ENCODE data around the gene JMJD1C. TPM values are rescaled to one million over a fixed set of nuclear protein-coding genes. Genes with fewer than 3 reads are reported as not detected.

JMJD1C gene
- total RNA-seq, 2 experiments from 2014 or later: 99.2 to 118 TPM

DNA sequence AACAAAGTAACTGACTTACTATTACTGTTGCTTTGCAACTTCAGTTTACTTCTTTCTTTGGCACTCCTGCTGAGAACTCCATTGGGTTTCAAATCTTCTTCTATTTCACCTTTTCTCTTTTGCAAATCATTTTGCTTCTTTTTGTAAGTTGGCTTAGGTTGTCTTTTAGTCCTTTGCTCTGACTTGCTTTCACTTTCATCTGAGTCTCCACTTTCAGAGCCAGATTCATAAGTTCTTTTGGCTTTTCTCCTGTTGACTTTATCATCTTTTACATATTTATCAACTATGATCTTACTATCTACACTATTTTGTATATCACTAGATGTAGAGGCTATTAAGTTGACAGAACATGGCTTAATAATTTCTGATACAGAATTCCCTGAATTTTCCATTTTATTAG, 259.2 kb downstream of the JMJD1C start:
- Histone ChIP-seq H3K79me2 (ENCODE audit: insufficient read depth, low read depth, low read length) (peaks cover 71% of the 10 kb centered on the region; the same call in 1 of the 2 replicates), H3K4me3 (ENCODE audit: low read depth, low read length, poor library complexity, severe bottlenecking) (no peak overlapping the region), H3K36me3 (ENCODE audit: insufficient read depth, low read length) (peaks cover 93% of the 10 kb centered on the region), H3K9me3 (ENCODE audit: low read length) (no peaks in the 10 kb centered on the region), H3K4me1 (ENCODE audit: insufficient read depth, low read length, poor library complexity, severe bottlenecking) (peaks cover 10% of the 10 kb centered on the region), H4K20me1 (ENCODE audit: insufficient read depth, low read length) (peaks cover 15% of the 10 kb centered on the region; the same call in 1 of the 2 replicates), H3K4me2 (ENCODE audit: low read length) (no peak overlapping the region), H3K9me2 (ENCODE audit: insufficient read depth, low read length) (no peaks in the 10 kb centered on the region), H2AFZ (ENCODE audit: low read length) (no peak overlapping the region), H3K27ac (ENCODE audit: low read depth, low read length, poor library complexity, severe bottlenecking) (no peak overlapping the region)
- intact Hi-C loops (cut with micrococcal nuclease; ENCODE audit: unreplicated experiment): no loop called here
- CTCF ChIA-PET (ENCODE audit: unreplicated experiment): no interaction called here
- TF ChIP-seq, protein P1, sequence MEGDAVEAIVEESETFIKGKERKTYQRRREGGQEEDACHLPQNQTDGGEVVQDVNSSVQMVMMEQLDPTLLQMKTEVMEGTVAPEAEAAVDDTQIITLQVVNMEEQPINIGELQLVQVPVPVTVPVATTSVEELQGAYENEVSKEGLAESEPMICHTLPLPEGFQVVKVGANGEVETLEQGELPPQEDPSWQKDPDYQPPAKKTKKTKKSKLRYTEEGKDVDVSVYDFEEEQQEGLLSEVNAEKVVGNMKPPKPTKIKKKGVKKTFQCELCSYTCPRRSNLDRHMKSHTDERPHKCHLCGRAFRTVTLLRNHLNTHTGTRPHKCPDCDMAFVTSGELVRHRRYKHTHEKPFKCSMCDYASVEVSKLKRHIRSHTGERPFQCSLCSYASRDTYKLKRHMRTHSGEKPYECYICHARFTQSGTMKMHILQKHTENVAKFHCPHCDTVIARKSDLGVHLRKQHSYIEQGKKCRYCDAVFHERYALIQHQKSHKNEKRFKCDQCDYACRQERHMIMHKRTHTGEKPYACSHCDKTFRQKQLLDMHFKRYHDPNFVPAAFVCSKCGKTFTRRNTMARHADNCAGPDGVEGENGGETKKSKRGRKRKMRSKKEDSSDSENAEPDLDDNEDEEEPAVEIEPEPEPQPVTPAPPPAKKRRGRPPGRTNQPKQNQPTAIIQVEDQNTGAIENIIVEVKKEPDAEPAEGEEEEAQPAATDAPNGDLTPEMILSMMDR (conservative IDR thresholded peaks at IDR 0.05; ENCODE audit: low read length): no peak
- no peak for TF ChIP-seq EZH2phosphoT487 (IDR thresholded peaks at IDR 0.05; ENCODE audit: borderline replicate concordance, low read depth, low read length)
- POLR2A ChIA-PET: interaction anchor here (0.6 to 1.6 kb wide), 2 partner anchors 71 to 838 kb away, joined by 3 to 5 read pairs; no protein-coding TSS in a partner anchor
- no peak for DNase-seq (ENCODE audit: low spot score)
- no TSS peak for BruUV-seq (replicated peaks)

DNA sequence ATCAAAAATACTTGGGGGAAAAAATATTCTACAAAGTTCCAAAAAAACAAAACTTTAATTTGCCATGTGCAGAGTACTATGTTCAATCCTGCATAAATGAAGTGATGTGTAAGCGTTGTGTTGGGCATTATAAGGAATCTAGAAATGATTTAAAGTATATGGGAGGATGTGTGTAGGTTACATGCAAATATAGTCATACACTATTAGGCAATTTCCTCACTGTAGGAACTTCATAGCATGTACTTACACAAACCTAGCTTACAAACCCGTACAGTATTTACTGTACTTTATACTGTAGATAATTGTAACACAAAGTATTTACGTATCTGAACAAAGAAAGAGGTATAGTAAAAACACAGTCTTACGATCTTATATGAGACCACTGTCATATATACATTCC, 260.4 kb downstream of the JMJD1C start:
- no peak overlapping the region for H2AFZ ChIP-seq (ENCODE audit: low read length)
- peaks cover 10% of the 10 kb centered on the region for H3K4me1 ChIP-seq (ENCODE audit: insufficient read depth, low read length, poor library complexity, severe bottlenecking)
- ChIA-PET POLR2A (interaction anchor here (0.6 to 1.6 kb wide), 3 partner anchors 32 to 444 kb away, joined by 3 to 5 read pairs (median 3); no protein-coding TSS in a partner anchor), CTCF (ENCODE audit: unreplicated experiment) (no interaction called here)
- peaks cover 15% of the 10 kb centered on the region; the same call in 1 of the 2 replicates for H4K20me1 ChIP-seq (ENCODE audit: insufficient read depth, low read length)
- BruUV-seq (replicated peaks): no TSS peak
- peaks cover 91% of the 10 kb centered on the region for H3K36me3 ChIP-seq (ENCODE audit: insufficient read depth, low read length)
- H3K79me2 ChIP-seq (ENCODE audit: insufficient read depth, low read depth, low read length): peaks cover 59% of the 10 kb centered on the region; the same call in 1 of the 2 replicates
- H3K4me2 ChIP-seq (ENCODE audit: low read length): no peak overlapping the region
- TF ChIP-seq, protein P1 (conservative IDR thresholded peaks at IDR 0.05; ENCODE audit: low read length): no peak
- TF ChIP-seq EZH2phosphoT487 (IDR thresholded peaks at IDR 0.05; ENCODE audit: borderline replicate concordance, low read depth, low read length): no peak
- no peaks in the 10 kb centered on the region for H3K9me3 ChIP-seq (ENCODE audit: low read length)
- intact Hi-C loops (cut with micrococcal nuclease; ENCODE audit: unreplicated experiment): no loop called here
- no peak overlapping the region for H3K4me3 ChIP-seq (ENCODE audit: low read depth, low read length, poor library complexity, severe bottlenecking)
- no peak overlapping the region for H3K27ac ChIP-seq (ENCODE audit: low read depth, low read length, poor library complexity, severe bottlenecking)
- no peaks in the 10 kb centered on the region for H3K9me2 ChIP-seq (ENCODE audit: insufficient read depth, low read length)
- no peak for DNase-seq (ENCODE audit: low spot score)

DNA sequence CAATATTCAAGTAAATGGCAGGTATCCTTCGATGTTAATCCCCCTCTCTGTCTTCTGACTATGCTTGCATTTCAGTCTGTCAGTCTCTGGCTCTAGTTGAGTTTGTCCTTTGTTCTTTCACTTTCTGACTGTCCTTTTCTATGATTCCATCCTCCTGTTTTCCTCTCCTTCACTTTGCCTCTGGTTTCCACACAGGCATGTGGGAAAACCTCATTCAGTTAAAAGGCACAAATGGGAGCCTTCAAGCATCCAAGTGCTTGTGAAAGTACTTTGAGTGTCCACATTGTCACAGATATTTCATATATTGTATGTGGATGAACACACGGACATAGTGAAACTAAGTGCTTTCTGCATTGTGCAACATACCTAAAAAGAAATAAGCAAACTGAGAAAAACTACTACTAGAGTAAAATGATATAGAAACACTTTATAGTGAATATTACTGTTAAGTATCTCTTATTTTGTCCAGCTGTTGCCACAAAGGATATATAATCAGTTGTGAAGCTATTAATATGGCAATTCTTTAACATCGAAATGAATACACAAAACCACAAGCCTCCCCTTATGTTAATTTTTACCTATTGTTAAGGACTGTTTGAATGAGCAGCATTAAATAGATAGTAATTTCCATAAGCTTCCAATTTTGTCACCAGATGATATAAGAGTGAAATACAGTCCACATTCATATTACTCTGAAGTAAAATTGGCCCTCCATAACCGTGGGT, 260.9 kb downstream of the JMJD1C start:
- no peak for DNase-seq (ENCODE audit: low spot score)
- Histone ChIP-seq H4K20me1 (ENCODE audit: insufficient read depth, low read length) (peaks cover 9% of the 10 kb centered on the region; the same call in 1 of the 2 replicates), H2AFZ (ENCODE audit: low read length) (no peak overlapping the region), H3K27ac (ENCODE audit: low read depth, low read length, poor library complexity, severe bottlenecking) (no peak overlapping the region), H3K4me3 (ENCODE audit: low read depth, low read length, poor library complexity, severe bottlenecking) (no peak overlapping the region), H3K9me3 (ENCODE audit: low read length) (no peaks in the 10 kb centered on the region), H3K4me2 (ENCODE audit: low read length) (no peak overlapping the region), H3K4me1 (ENCODE audit: insufficient read depth, low read length, poor library complexity, severe bottlenecking) (peaks cover 10% of the 10 kb centered on the region), H3K79me2 (ENCODE audit: insufficient read depth, low read depth, low read length) (peaks cover 53% of the 10 kb centered on the region; the same call in 1 of the 2 replicates), H3K9me2 (ENCODE audit: insufficient read depth, low read length) (no peaks in the 10 kb centered on the region), H3K36me3 (ENCODE audit: insufficient read depth, low read length) (peaks cover 91% of the 10 kb centered on the region)
- ChIA-PET POLR2A (interaction anchor here (0.5 to 1.6 kb wide), 4 partner anchors 31 to 444 kb away, joined by 3 to 5 read pairs (median 3); no protein-coding TSS in a partner anchor), CTCF (ENCODE audit: unreplicated experiment) (no interaction called here)
- intact Hi-C loops (cut with micrococcal nuclease; ENCODE audit: unreplicated experiment): no loop called here
- BruUV-seq (replicated peaks): no TSS peak
- TF ChIP-seq, protein P1 (conservative IDR thresholded peaks at IDR 0.05; ENCODE audit: low read length): no peak
- TF ChIP-seq EZH2phosphoT487 (IDR thresholded peaks at IDR 0.05; ENCODE audit: borderline replicate concordance, low read depth, low read length): no peak
